GM23248 (cell line): ENCODE results near the gene HEMK1. TPM values are rescaled to one million over a fixed set of nuclear protein-coding genes. Genes with fewer than 3 reads are reported as not detected.

Source experiments
- DNase-seq: peaks from one replicate; pipeline ENCODE4 v3.0.0-alpha.2; 2015
- H2AFZ ChIP-seq: fragments of 200-600 bp; sonication (generic); 2 replicates; pipeline ENCODE4 v1.6.1; 2016; ENCODE audit warnings: antibody characterized with exemption
- H3F3A ChIP-seq: fragments of 200-600 bp; sonication (generic); 2 replicates; pipeline ENCODE4 v1.6.1; 2016; ENCODE audit warnings: mild to moderate bottlenecking, antibody characterized with exemption, mixed run types; ENCODE audit not compliant: insufficient read depth
- H3K27ac ChIP-seq: fragments of 200-600 bp; sonication (generic); 2 replicates; pipeline ENCODE4 v1.5.1; 2016; ENCODE audit warnings: mild to moderate bottlenecking
- H3K27me3 ChIP-seq: fragments of 200-600 bp; sonication (generic); replicated peaks from 2 replicates; pipeline ENCODE4 v1.6.1; 2016; ENCODE audit warnings: mild to moderate bottlenecking; ENCODE audit not compliant: insufficient read depth
- H3K36me3 ChIP-seq: fragments of 200-600 bp; sonication (generic); 2 replicates; pipeline ENCODE4 v1.6.1; 2016; ENCODE audit warnings: low read depth, mild to moderate bottlenecking
- H3K4me1 ChIP-seq: fragments of 200-600 bp; sonication (generic); 2 replicates; pipeline ENCODE4 v1.6.1; 2016; ENCODE audit warnings: mild to moderate bottlenecking; ENCODE audit not compliant: insufficient read depth
- H3K4me2 ChIP-seq: fragments of 200-600 bp; sonication (generic); one replicate; pipeline ENCODE4 v1.6.1; 2016; ENCODE audit warnings: mild to moderate bottlenecking; ENCODE audit not compliant: unreplicated experiment
- H3K4me3 ChIP-seq: fragments of 200-600 bp; sonication (generic); 2 replicates; pipeline ENCODE4 v1.5.1; 2016; ENCODE audit warnings: mild to moderate bottlenecking
- H3K79me2 ChIP-seq: fragments of 200-600 bp; sonication (generic); 2 replicates; pipeline ENCODE4 v1.6.1; 2016; ENCODE audit warnings: mild to moderate bottlenecking; ENCODE audit not compliant: insufficient read depth
- H3K9ac ChIP-seq: fragments of 200-600 bp; sonication (generic); 2 replicates; pipeline ENCODE4 v1.6.1; 2016; ENCODE audit warnings: mild to moderate bottlenecking
- H3K9me2 ChIP-seq: fragments of 200-600 bp; sonication (generic); 2 replicates; pipeline ENCODE4 v1.6.1; 2016; ENCODE audit warnings: mixed run types, mild to moderate bottlenecking, moderate library complexity; ENCODE audit not compliant: insufficient read depth
- H3K9me3 ChIP-seq: fragments of 200-600 bp; sonication (generic); one replicate; pipeline ENCODE4 v1.6.1; 2017; ENCODE audit warnings: low read depth
- H4K20me1 ChIP-seq: fragments of 200-600 bp; sonication (generic); 2 replicates; pipeline ENCODE4 v1.6.0; 2016; ENCODE audit not compliant: insufficient read depth
- EZH2 ChIP-seq: fragments of 200-600 bp; sonication (generic); IDR thresholded peaks from 2 replicates; pipeline ENCODE4 v1.6.1; 2018; ENCODE audit warnings: antibody characterized with exemption, mild to moderate bottlenecking; ENCODE audit not compliant: insufficient read depth, poor library complexity, severe bottlenecking
- EZH2phosphoT487 ChIP-seq: fragments of 200-600 bp; sonication (generic); IDR thresholded peaks from 2 replicates; pipeline ENCODE4 v1.6.1; 2018; ENCODE audit warnings: antibody characterized with exemption, moderate library complexity, mild to moderate bottlenecking, low read depth; ENCODE audit not compliant: insufficient read depth
- WGBS, 2 experiments: methylation state at CpG; one replicate each; pipeline ENCODE4 v1.1.6; 2015 to 2017; ENCODE audit warnings: low lambda C conversion rate in 2 of 2, low coverage in 1 of 2; ENCODE audit errors: missing lambda C conversion rate in 2 of 2; 5-methylcytosine and 5-hydroxymethylcytosine counted together
- in situ Hi-C: fragments of 300-500 bp; cut with MboI; formaldehyde crosslinking; loops from 2 replicates; pipeline ENCODE4 v1.15.0; 2020
- polyA plus RNA-seq: library from polyadenylated mRNA; unstranded; fragments of >200 nt; fragmentation: Nextera tagmentation; extraction: Ambion mirVana; gene quantifications from 2 replicates; pipeline ENCODE4 v1.2.1, GENCODE V29; 2016
- total RNA-seq: library from RNA; depleted of rRNA; stranded (reverse); fragments of >200 nt; shearing (Covaris generic); gene quantifications from 2 replicates; pipeline ENCODE4 v1.2.3, GENCODE V29; 2014

HEMK1 gene
- total and polyA plus RNA-seq, 2 experiments from 2014 or later = 15.8 to 17.3 TPM

GRCh38 chr3:50620420-50620819, 51.1 kb downstream of the HEMK1 start:
- peaks cover 11% of the 10 kb centered on the region; the same call in 1 of the 2 replicates for H3F3A ChIP-seq
- no peaks in the 10 kb centered on the region for H3K9me2 ChIP-seq
- H2AFZ ChIP-seq = no peak overlapping the region
- H3K27ac ChIP-seq = no peak overlapping the region
- H3K9me3 ChIP-seq = no peaks in the 10 kb centered on the region
- TF ChIP-seq EZH2phosphoT487 (no peak), EZH2 (no peak)
- peaks cover 39% of the 10 kb centered on the region for H3K4me1 ChIP-seq
- no peak overlapping the region for H3K4me3 ChIP-seq
- no peaks in the 10 kb centered on the region for H3K27me3 ChIP-seq
- DNase-seq = no peak
- no peaks in the 10 kb centered on the region for H3K36me3 ChIP-seq
- no peaks in the 10 kb centered on the region for H4K20me1 ChIP-seq
- in situ Hi-C loops = loop anchor here (10.0 kb wide), 1 partner anchor 754 kb away; no protein-coding TSS in a partner anchor
- no peak overlapping the region for H3K9ac ChIP-seq
- peaks cover 38% of the 10 kb centered on the region for H3K79me2 ChIP-seq
- peak overlapping the region; percentile 31 for H3K4me2 ChIP-seq
- WGBS, 2 experiments = 100% methylated on average over 1 of the region's 1 CpG

GRCh38 chr3:50620820-50621219, 51.5 kb downstream of the HEMK1 start:
- Histone ChIP-seq H2AFZ (no peak overlapping the region), H3K36me3 (no peaks in the 10 kb centered on the region), H3K9ac (no peak overlapping the region), H3F3A (peaks cover 11% of the 10 kb centered on the region; the same call in 1 of the 2 replicates), H3K4me3 (no peak overlapping the region), H3K27me3 (no peaks in the 10 kb centered on the region), H3K79me2 (peaks cover 42% of the 10 kb centered on the region), H4K20me1 (no peaks in the 10 kb centered on the region), H3K9me2 (no peaks in the 10 kb centered on the region), H3K4me1 (peaks cover 39% of the 10 kb centered on the region), H3K27ac (no peak overlapping the region), H3K9me3 (no peaks in the 10 kb centered on the region), H3K4me2 (peak overlapping the region; percentile 31)
- in situ Hi-C loops = loop anchor here (10.0 kb wide), 1 partner anchor 754 kb away; no protein-coding TSS in a partner anchor
- DNase-seq = peak; percentile 63
- WGBS, 2 experiments = 47 to 54% methylated on average over 4 of the region's 4 CpGs
- TF ChIP-seq EZH2 = no peak
- TF ChIP-seq EZH2phosphoT487 = no peak

- Histone ChIP-seq H3K27me3 (no peaks in the 10 kb centered on the region), H3K4me1 (peaks cover 52% of the 10 kb centered on the region), H3K79me2 (peaks cover 47% of the 10 kb centered on the region), H3K9me3 (no peaks in the 10 kb centered on the region), H3K27ac (no peak overlapping the region), H3K4me2 (no peak overlapping the region), H3K36me3 (no peaks in the 10 kb centered on the region), H3K9ac (no peak overlapping the region), H4K20me1 (no peaks in the 10 kb centered on the region), H3F3A (peaks cover 21% of the 10 kb centered on the region), H3K4me3 (no peak overlapping the region), H2AFZ (no peak overlapping the region), H3K9me2 (no peaks in the 10 kb centered on the region)
- no peak for DNase-seq
- in situ Hi-C loops = loop anchor here (10.0 kb wide), 1 partner anchor 752 kb away; no protein-coding TSS in a partner anchor
- TF ChIP-seq EZH2 = no peak
- TF ChIP-seq EZH2phosphoT487 = no peak
- 92 to 97% methylated on average over 3 of the region's 3 CpGs for WGBS, 2 experiments
These were observed 53.6 kb downstream of the HEMK1 start for GRCh38 chr3:50622881-50623280.

- Histone ChIP-seq H3K4me2 (peak overlapping the region; percentile 40), H3K4me3 (no peak overlapping the region), H3K27me3 (no peaks in the 10 kb centered on the region), H2AFZ (no peak overlapping the region), H3K4me1 (peaks cover 57% of the 10 kb centered on the region), H3K9me2 (no peaks in the 10 kb centered on the region), H3K9me3 (no peaks in the 10 kb centered on the region), H3K79me2 (peaks cover 47% of the 10 kb centered on the region), H3K27ac (no peak overlapping the region), H3F3A (peaks cover 26% of the 10 kb centered on the region), H3K9ac (no peak overlapping the region), H3K36me3 (no peaks in the 10 kb centered on the region), H4K20me1 (no peaks in the 10 kb centered on the region)
- TF ChIP-seq EZH2 (no peak), EZH2phosphoT487 (no peak)
- in situ Hi-C loops = loop anchor here (10.0 kb wide), 1 partner anchor 751 kb away; no protein-coding TSS in a partner anchor
- 31 to 41% methylated on average over 6 of the region's 6 CpGs for WGBS, 2 experiments
- peak; percentile 77 for DNase-seq
These were observed 54.6 kb downstream of the HEMK1 start for GRCh38 chr3:50623840-50624474.
